Large intestine (tissue), 3 donors: ENCODE data around the gene RNF157. TPM values are rescaled to one million over a fixed set of nuclear protein-coding genes. Genes with fewer than 3 reads are reported as not detected.

Source experiments
- DNase-seq, 2 donors: peaks; one replicate each; pipeline versions ENCODE4 v3.0.0 to v3.0.0-alpha.2; 2013
- H3K27ac ChIP-seq: one replicate; pipeline ENCODE4 v1.5.1; 2013; ENCODE audit warnings: low read length
- H3K27me3 ChIP-seq: 2 replicates; pipeline ENCODE4 v1.6.1; 2013; ENCODE audit warnings: low read length; ENCODE audit not compliant: control insufficient read depth, insufficient read depth
- H3K36me3 ChIP-seq: 2 replicates; pipeline ENCODE4 v1.6.1; 2013; ENCODE audit warnings: low read length; ENCODE audit not compliant: control insufficient read depth, insufficient read depth
- H3K4me1 ChIP-seq: one replicate; pipeline ENCODE4 v1.6.1; 2013; ENCODE audit warnings: low read length; ENCODE audit not compliant: control insufficient read depth, insufficient read depth
- H3K4me3 ChIP-seq: one replicate; pipeline ENCODE4 v1.5.1; 2013; ENCODE audit warnings: low read length
- H3K9me3 ChIP-seq: one replicate; pipeline ENCODE4 v1.6.1; 2013; ENCODE audit warnings: mild to moderate bottlenecking, low read depth, low read length, moderate library complexity; ENCODE audit not compliant: control insufficient read depth
- WGBS: methylation state at CpG from one replicate; pipeline ENCODE4 v1.1.5; 2013; ENCODE audit warnings: low lambda C conversion rate; ENCODE audit not compliant: insufficient coverage; 5-methylcytosine and 5-hydroxymethylcytosine counted together
- polyA plus RNA-seq: library from polyadenylated mRNA; unstranded; fragments of 120-200 nt; gene quantifications from one replicate; pipeline ENCODE4 v1.2.1, GENCODE V29; 2013

RNF157 gene
- polyA plus RNA-seq, 1 donor = 19.2 TPM

DNA sequence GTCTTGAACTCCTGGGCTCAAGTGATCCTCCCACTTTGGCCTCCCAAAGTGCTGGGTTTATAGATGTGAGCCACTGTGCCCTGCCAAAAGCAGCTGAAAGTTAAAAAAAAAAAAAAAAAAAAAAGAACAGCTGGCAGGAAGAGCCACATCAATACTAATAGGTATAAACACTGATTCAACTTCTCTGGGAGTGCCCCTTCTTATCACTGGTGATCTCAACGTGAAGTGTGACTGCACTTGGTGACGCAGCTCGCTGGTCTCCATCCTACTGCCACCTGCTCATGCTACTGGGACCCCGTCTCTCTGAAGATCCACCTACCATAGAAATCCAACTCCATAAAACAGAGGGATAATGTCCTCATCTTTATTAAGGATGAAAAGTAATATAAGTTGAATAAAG is 40.8 kb downstream of the RNF157 start:
- Histone ChIP-seq H3K27me3 (no peaks in the 10 kb centered on the region), H3K27ac (no peak overlapping the region), H3K4me3 (no peak overlapping the region), H3K4me1 (no peaks in the 10 kb centered on the region), H3K9me3 (no peaks in the 10 kb centered on the region), H3K36me3 (no peaks in the 10 kb centered on the region)
- no CpG with 5 or more reads among the region's 4 CpGs for WGBS
- DNase-seq = no peak

- Histone ChIP-seq H3K9me3 (no peaks in the 10 kb centered on the region), H3K4me1 (no peaks in the 10 kb centered on the region), H3K27ac (no peak overlapping the region), H3K36me3 (no peaks in the 10 kb centered on the region), H3K27me3 (no peaks in the 10 kb centered on the region), H3K4me3 (no peak overlapping the region)
- WGBS = no CpG with 5 or more reads among the region's 5 CpGs
- no peak for DNase-seq
These were observed 41.6 kb downstream of the RNF157 start for GRCh38 chr17:76198702-76199101.

DNA sequence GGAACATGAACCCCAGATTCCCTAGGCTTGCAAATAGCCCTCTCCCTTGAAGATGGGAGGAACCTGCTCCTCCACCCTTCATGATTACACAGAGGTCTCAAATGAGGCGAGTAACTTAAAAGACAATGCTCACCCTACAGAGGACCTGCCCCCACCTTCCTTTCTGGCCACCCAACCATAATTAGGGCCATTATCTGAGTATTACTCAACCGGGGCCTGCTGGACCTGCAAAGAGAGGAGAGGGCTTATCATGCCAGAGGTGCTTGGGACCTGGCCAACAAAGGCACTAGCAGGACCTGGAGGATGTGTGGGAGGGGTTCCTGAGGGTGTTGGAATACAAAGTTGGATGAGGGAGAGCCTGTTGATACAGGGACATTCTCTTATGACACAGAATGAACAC is 42.4 kb downstream of the RNF157 start:
- no peaks in the 10 kb centered on the region for H3K9me3 ChIP-seq
- no peaks in the 10 kb centered on the region for H3K36me3 ChIP-seq
- H3K27me3 ChIP-seq = no peaks in the 10 kb centered on the region
- no peak for DNase-seq
- no peak overlapping the region for H3K27ac ChIP-seq
- H3K4me1 ChIP-seq = no peaks in the 10 kb centered on the region
- whole genome bisulfite sequencing = no CpG with 5 or more reads among the region's 2 CpGs
- no peak overlapping the region for H3K4me3 ChIP-seq

DNA sequence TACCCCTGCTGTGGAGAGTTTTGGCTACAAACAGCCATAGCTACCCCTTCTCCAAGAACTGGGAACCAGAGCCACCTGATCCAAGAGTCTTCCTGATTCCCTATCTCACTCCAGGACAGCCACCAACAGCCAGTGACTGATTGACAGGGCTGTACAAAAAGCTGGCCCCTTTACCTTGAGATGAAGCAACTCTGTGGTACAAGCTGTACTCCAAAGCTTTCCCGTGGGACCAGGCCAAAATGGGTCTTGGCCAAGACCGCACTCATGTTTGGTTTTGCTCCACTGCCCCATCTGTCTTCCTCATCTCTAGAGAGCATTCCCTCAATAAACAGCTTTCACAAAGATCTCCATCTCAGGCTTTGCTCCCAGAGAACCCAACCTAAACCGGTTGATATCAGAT is 43.6 kb downstream of the RNF157 start:
- DNase-seq = no peak
- no peak overlapping the region for H3K4me3 ChIP-seq
- no peaks in the 10 kb centered on the region for H3K9me3 ChIP-seq
- H3K36me3 ChIP-seq = no peaks in the 10 kb centered on the region
- no peaks in the 10 kb centered on the region for H3K27me3 ChIP-seq
- H3K4me1 ChIP-seq = no peaks in the 10 kb centered on the region
- H3K27ac ChIP-seq = no peak overlapping the region
- WGBS = no CpG with 5 or more reads among the region's 3 CpGs

DNA sequence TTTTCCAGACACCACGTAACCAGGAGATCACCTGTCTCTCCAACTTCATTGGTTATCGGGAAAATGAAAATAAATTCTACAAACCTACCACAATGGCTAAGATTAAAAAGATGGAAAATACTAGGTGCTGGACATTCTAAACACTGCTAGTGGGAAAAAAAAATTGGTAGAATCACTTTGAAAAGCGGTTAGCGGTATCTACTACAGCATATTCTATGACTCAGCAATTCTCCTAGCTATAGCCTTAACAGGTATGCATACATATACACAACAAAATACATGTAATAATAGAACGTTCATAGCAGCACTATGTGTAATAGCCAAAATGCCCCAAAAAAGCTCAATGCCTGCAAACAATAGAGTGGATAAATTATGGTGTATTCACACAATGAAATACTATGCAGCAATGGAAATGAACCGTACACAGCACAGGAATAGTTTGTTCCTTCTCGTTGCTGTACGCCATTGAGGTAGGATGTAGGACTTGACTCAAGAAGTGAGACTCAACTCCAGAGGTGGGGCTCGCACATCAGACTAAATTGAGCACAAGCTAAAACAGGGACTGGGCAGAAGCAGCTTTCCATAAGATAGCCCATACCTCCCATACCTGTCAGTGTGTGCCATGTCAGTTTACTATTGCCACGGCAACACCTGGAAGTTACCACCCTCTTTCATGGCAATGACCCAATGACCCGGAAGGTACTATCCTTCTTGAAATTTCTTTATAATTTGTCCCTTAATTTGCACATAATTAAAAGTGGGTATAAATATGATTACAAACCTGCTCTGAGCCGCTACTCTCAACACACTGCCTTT is 44.8 kb downstream of the RNF157 start:
- WGBS = 100% methylated on average over 1 of the region's 12 CpGs
- DNase-seq = no peak
- no peaks in the 10 kb centered on the region for H3K27me3 ChIP-seq
- H3K9me3 ChIP-seq = no peaks in the 10 kb centered on the region
- no peak overlapping the region for H3K4me3 ChIP-seq
- H3K4me1 ChIP-seq = no peaks in the 10 kb centered on the region
- H3K27ac ChIP-seq = no peak overlapping the region
- no peaks in the 10 kb centered on the region for H3K36me3 ChIP-seq

DNA sequence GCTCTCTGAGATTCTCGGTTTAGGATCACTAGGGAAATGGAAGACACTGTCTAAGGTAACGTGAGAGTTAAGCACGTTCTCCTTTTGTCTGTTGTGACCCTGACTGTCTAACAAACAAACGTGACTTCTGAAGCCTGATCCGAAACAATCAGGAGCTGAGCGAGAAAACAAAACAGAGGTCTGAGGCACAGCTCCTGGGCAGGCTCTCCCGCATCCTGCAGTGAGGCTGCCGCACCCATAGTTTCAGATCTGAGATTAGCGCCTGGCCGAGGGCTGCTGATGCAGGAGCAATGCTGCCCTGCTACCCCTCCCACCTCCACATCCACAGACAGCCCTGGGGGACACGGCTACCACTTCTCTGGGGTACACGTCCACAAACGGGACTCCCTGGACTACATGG is 46.7 kb downstream of the RNF157 start:
- Histone ChIP-seq H3K4me1 (no peaks in the 10 kb centered on the region), H3K27ac (no peak overlapping the region), H3K27me3 (no peaks in the 10 kb centered on the region), H3K9me3 (no peaks in the 10 kb centered on the region), H3K36me3 (no peaks in the 10 kb centered on the region), H3K4me3 (no peak overlapping the region)
- no peak for DNase-seq
- WGBS = no CpG with 5 or more reads among the region's 13 CpGs

GRCh38 chr17:76191896-76192295 is 48.4 kb downstream of the RNF157 start:
- Histone ChIP-seq H3K4me1 (no peaks in the 10 kb centered on the region), H3K27me3 (no peaks in the 10 kb centered on the region), H3K36me3 (no peaks in the 10 kb centered on the region), H3K4me3 (no peak overlapping the region), H3K27ac (no peak overlapping the region), H3K9me3 (no peaks in the 10 kb centered on the region)
- WGBS = 100% methylated on average over 2 of the region's 6 CpGs
- DNase-seq = no peak

DNA sequence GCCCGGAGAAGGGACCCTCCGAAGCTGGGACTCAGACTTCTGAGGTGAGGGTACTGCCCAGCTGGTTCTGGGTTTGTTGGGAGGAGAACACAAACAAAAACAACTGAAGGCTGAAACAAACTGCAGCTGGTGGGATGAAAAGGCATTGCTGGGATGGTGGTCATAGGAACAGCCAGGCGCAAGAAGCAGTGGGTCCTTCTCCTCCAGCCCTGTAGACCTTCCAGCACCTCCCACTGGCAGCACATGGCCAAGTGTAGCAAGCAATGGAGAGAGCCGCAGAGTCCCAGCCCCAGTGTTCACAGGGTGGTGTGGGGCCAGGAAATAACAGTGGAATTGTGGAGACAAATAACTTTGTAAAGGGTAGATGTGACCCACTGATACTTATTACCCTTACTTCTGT is 50.6 kb downstream of the RNF157 start:
- DNase-seq = no peak
- Histone ChIP-seq H3K36me3 (no peaks in the 10 kb centered on the region), H3K9me3 (no peaks in the 10 kb centered on the region), H3K4me3 (no peak overlapping the region), H3K27me3 (no peaks in the 10 kb centered on the region), H3K4me1 (no peaks in the 10 kb centered on the region), H3K27ac (no peak overlapping the region)
- WGBS = 80% methylated on average over 1 of the region's 4 CpGs

DNA sequence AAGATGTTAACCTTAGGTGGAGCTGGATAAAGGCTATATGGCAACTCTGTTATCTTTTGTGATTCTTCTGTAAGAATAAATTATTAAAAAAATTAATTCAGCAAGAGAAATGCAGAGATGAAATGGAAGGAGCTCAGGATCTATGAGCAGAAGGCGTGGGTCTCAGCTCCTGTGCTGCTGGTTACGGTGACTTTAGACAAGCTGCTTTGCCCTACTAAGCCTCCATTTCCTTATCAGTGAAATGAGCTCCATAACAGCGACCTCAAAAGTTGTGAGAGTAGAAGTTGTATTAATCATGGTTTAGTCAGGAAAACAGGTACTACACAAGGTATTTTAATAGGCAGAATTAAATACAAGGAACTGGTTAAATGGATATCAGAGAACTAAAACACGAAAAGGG is 51.0 kb downstream of the RNF157 start:
- Histone ChIP-seq H3K36me3 (no peaks in the 10 kb centered on the region), H3K27ac (no peak overlapping the region), H3K9me3 (no peaks in the 10 kb centered on the region), H3K4me3 (no peak overlapping the region), H3K27me3 (no peaks in the 10 kb centered on the region), H3K4me1 (no peaks in the 10 kb centered on the region)
- 89% methylated on average over 1 of the region's 4 CpGs for WGBS
- DNase-seq = no peak

DNA sequence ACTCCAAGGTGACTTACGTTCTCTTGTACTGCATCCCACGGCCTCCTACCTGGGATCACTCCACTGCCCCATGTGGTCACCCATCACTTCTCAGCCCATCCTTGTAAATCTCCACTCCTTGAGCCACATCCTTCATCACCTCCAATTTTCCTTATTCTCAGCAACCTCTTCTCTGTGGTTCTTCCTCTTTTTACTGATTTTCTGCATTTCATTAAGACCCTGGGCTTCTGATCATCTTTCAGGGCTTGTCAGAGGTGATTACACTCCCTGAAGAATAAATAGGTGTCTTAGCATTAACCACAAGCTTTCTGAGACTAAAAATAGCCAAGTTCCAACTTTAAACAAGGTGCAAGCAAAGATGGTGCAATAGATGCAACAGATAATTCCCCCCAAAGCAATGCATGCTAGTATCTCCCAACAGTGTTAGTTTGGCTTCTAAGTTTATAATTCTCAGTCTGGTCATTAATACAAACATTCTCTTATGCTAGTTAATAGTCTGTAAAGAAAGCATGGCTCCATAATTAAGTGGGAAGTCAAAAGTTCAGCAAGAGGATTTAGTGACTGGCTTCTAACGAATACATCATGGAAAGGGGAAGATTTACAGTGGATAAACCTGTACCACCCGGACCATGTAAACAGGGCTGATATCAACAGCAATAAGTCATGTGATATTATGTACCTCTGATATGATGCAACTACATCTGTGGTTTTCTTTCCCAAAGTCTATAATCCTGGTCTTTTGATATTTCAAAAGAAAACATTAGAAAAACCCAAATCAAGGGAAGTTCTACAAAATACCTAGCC is 51.9 kb downstream of the RNF157 start:
- no peak for DNase-seq
- Histone ChIP-seq H3K9me3 (no peaks in the 10 kb centered on the region), H3K4me3 (no peak overlapping the region), H3K27me3 (no peaks in the 10 kb centered on the region), H3K4me1 (no peaks in the 10 kb centered on the region), H3K36me3 (no peaks in the 10 kb centered on the region), H3K27ac (no peak overlapping the region)
- WGBS = no CpG with 5 or more reads among the region's 4 CpGs
